Fibroblast of lung (primary cell): ENCODE data around the gene SLC25A34.

Experiments
- EZH2 ChIP-seq: IDR thresholded peaks from 2 replicates; pipeline ENCODE4 v1.5.1; 2012; ENCODE audit warnings: low read length, control low read depth, mild to moderate bottlenecking; ENCODE audit errors: missing control alignments
- TF ChIP-seq, protein P1 (sequence below), 2 donors: IDR thresholded peaks in 1 of 2; conservative IDR thresholded peaks in 1 of 2; 1 replicate in 1 of 2; 2 replicates in 1 of 2; pipeline ENCODE4 v1.5.1; 2011 to 2012; ENCODE audit warnings: low read length in 2 of 2, control low read depth in 1 of 2, inconsistent platforms in 1 of 2, low read depth in 1 of 2, mild to moderate bottlenecking in 1 of 2

DNA sequence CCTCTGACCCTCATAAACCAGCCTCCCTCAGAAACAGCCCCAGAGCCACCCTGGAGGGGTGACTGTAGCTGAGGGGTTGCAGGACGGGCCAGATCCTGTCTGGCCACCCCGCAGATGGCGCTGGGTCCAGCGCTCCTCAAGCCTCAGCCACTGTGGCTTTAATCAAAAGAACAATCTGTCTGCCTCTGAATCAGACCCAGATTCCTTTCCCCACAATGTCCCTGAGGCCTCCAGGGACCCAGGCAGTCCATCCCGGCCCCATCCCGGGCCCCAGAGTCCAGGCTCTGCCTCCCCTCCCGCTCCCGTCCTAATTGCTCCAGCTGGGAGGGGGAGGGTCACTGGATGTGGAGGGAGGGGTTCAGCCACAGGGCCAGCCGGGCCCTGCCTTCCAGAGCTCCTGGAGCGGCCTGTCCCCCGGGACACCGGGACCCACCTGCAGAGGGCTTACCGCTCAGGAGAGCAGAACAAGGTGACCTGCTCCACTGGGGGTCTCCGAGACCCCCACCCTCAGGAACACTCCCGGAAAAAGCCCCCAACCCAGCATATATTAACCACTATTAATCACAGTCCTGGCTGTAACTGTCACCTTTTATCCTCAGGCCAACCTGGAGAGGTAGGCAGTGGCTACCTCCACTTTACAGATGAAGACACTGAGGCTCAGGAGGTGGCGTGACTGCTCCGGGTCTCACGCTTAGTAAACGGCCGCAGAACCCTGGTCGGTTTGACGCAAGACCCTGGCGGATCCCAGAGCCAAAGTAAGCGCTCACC lies 21.7 kb downstream of the SLC25A34 start:
- TF ChIP-seq, protein P1, sequence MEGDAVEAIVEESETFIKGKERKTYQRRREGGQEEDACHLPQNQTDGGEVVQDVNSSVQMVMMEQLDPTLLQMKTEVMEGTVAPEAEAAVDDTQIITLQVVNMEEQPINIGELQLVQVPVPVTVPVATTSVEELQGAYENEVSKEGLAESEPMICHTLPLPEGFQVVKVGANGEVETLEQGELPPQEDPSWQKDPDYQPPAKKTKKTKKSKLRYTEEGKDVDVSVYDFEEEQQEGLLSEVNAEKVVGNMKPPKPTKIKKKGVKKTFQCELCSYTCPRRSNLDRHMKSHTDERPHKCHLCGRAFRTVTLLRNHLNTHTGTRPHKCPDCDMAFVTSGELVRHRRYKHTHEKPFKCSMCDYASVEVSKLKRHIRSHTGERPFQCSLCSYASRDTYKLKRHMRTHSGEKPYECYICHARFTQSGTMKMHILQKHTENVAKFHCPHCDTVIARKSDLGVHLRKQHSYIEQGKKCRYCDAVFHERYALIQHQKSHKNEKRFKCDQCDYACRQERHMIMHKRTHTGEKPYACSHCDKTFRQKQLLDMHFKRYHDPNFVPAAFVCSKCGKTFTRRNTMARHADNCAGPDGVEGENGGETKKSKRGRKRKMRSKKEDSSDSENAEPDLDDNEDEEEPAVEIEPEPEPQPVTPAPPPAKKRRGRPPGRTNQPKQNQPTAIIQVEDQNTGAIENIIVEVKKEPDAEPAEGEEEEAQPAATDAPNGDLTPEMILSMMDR (conservative IDR thresholded peaks at IDR 0.05 in 1 of 2, IDR thresholded peaks at IDR 0.05 in 1 of 2; ENCODE audit: low read depth in 1 of 2, low read length in 2 of 2) = no peak
- peak; percentile 49 for TF ChIP-seq EZH2
